SK-N-SH (cell line): ENCODE data around the gene ME2. TPM values are rescaled to one million over a fixed set of nuclear protein-coding genes. Genes with fewer than 3 reads are reported as not detected.

Experiments
- CTCF ChIA-PET: fragments of 300-600, 350-600 bp; formaldehyde crosslinking; extraction: SDS; loops from one replicate; lab custom pipeline; 2021; lab: Yijun Ruan, JAX
- POLR2A ChIA-PET: fragments of 350-600 bp; sonication (Branson Sonifier 250); formaldehyde crosslinking; extraction: SDS; loops from one replicate; lab custom pipeline; 2020; ENCODE audit warnings: antibody characterized with exemption, inconsistent platforms; lab: Yijun Ruan, JAX
- DNase-seq: peaks from one replicate; pipeline ENCODE4 v3.0.0; 2012
- H2AFZ ChIP-seq: fragments of 200-600 bp; sonication (generic); 2 replicates; pipeline ENCODE4 v1.8.1; 2016; ENCODE audit warnings: antibody characterized with exemption, mild to moderate bottlenecking, low read depth
- H3F3A ChIP-seq: fragments of 200-600 bp; sonication (generic); replicated peaks from 2 replicates; pipeline ENCODE3; 2016; ENCODE audit warnings: antibody characterized with exemption, mild to moderate bottlenecking; ENCODE audit not compliant: insufficient read depth
- H3K27ac ChIP-seq, 2 experiments: fragments of 200-500 bp in 1 of 2; fragments of 200-600 bp in 1 of 2; sonication (Bioruptor generic) in 1 of 2; sonication (generic), shearing (Covaris generic) in 1 of 2; 2 replicates each; pipeline versions ENCODE4 v1.5.1 to v1.6.1; 2014 to 2016; ENCODE audit warnings: low read depth in 2 of 2, inconsistent platforms in 1 of 2, low read length in 1 of 2, mild to moderate bottlenecking in 1 of 2, mixed read lengths in 1 of 2
- H3K27me3 ChIP-seq: fragments of 200-600 bp; sonication (generic), shearing (Covaris generic); 2 replicates; pipeline ENCODE4 v1.6.1; 2016; ENCODE audit warnings: mixed run types; ENCODE audit not compliant: insufficient read depth
- H3K36me3 ChIP-seq, 2 experiments: fragments of 200-500 bp in 1 of 2; fragments of 200-600 bp in 1 of 2; sonication (Bioruptor generic) in 1 of 2; sonication (generic) in 1 of 2; replicated peaks in 1 of 2; 2 replicates each; pipeline versions ENCODE3 to v1.5.1; 2014 to 2016; ENCODE audit warnings: low read length in 1 of 2, mild to moderate bottlenecking in 1 of 2; ENCODE audit not compliant: insufficient read depth in 2 of 2, control insufficient read depth in 1 of 2
- H3K4me1 ChIP-seq, 2 experiments: fragments of 200-500 bp in 1 of 2; fragments of 200-600 bp in 1 of 2; sonication (Bioruptor generic) in 1 of 2; sonication (generic), shearing (Covaris generic) in 1 of 2; 2 replicates each; pipeline versions ENCODE4 v1.5.1 to v1.6.1; 2014 to 2016; ENCODE audit warnings: low read depth in 1 of 2, low read length in 1 of 2, mixed run types in 1 of 2; ENCODE audit not compliant: insufficient read depth in 2 of 2, control insufficient read depth in 1 of 2
- H3K4me2 ChIP-seq: fragments of 200-600 bp; sonication (generic), shearing (Covaris generic); 2 replicates; pipeline ENCODE4 v1.6.1; 2017; ENCODE audit warnings: mixed run types
- H3K4me3 ChIP-seq, 2 experiments: fragments of 200-500 bp in 1 of 2; fragments of 200-600 bp in 1 of 2; sonication (Bioruptor generic) in 1 of 2; sonication (generic), shearing (Covaris generic) in 1 of 2; 2 replicates each; pipeline versions ENCODE4 v1.5.1 to v1.8.1; 2014 to 2016; ENCODE audit warnings: low read depth in 2 of 2, inconsistent platforms in 1 of 2, low read length in 1 of 2, mild to moderate bottlenecking in 1 of 2, mixed read lengths in 1 of 2, moderate library complexity in 1 of 2
- H3K79me2 ChIP-seq: fragments of 200-600 bp; sonication (generic); 2 replicates; pipeline ENCODE4 v1.8.1; 2017; ENCODE audit warnings: mild to moderate bottlenecking; ENCODE audit not compliant: insufficient read depth
- H3K9ac ChIP-seq: fragments of 200-600 bp; sonication (generic); 2 replicates; pipeline ENCODE4 v1.6.1; 2017; ENCODE audit warnings: mixed run types
- H3K9me2 ChIP-seq: fragments of 200-600 bp; sonication (generic); 2 replicates; pipeline ENCODE4 v1.6.1; 2017; ENCODE audit warnings: mixed run types
- H3K9me3 ChIP-seq: fragments of 200-600 bp; sonication (generic); 2 replicates; pipeline ENCODE4 v1.6.1; 2017; ENCODE audit warnings: mixed run types, mild to moderate bottlenecking, moderate library complexity
- H4K20me1 ChIP-seq: fragments of 200-600 bp; sonication (generic); 2 replicates; pipeline ENCODE4 v1.6.1; 2017; ENCODE audit warnings: mild to moderate bottlenecking, mixed run types; ENCODE audit not compliant: insufficient read depth
- CHD2 ChIP-seq: fragments of 150-350 bp; IDR thresholded peaks from 2 replicates; pipeline ENCODE4 v1.6.1; 2018; ENCODE audit warnings: low read length; ENCODE audit not compliant: partially characterized antibody
- CTCF ChIP-seq: fragments of 200-600 bp; sonication (generic); IDR thresholded peaks from 2 replicates; pipeline ENCODE4 v1.6.1; 2017; ENCODE audit warnings: antibody characterized with exemption, mild to moderate bottlenecking, moderate library complexity
- ELF1 ChIP-seq: IDR thresholded peaks from 2 replicates; pipeline ENCODE4 v1.4.0; 2012
- EP300 ChIP-seq, 2 experiments: IDR thresholded peaks; 2 replicates each; pipeline versions ENCODE4 v1.4.0 to v1.6.1; 2012; ENCODE audit warnings: borderline replicate concordance in 1 of 2, low read depth in 1 of 2, low read length in 1 of 2
- EZH2phosphoT487 ChIP-seq: fragments of 200-600 bp; sonication (generic); IDR thresholded peaks from 2 replicates; pipeline ENCODE4 v1.6.1; 2017; ENCODE audit warnings: low read depth, mixed run types, mild to moderate bottlenecking, antibody characterized with exemption, moderate library complexity, borderline replicate concordance
- FOSL2 ChIP-seq: IDR thresholded peaks from 2 replicates; pipeline ENCODE4 v1.4.0; 2012; ENCODE audit warnings: low read depth, mild to moderate bottlenecking, moderate library complexity, borderline replicate concordance
- GABPA ChIP-seq: IDR thresholded peaks from 2 replicates; pipeline ENCODE4 v1.4.0; 2012; ENCODE audit warnings: low read depth, mild to moderate bottlenecking
- GATA2 ChIP-seq: sonication (generic); formaldehyde crosslinking; IDR thresholded peaks from 2 replicates; pipeline ENCODE4 v1.5.0; 2020; ENCODE audit warnings: mild to moderate bottlenecking, missing genetic modification reagents
- IRF3 ChIP-seq: fragments of 150-350 bp; IDR thresholded peaks from 2 replicates; pipeline ENCODE4 v1.6.1; 2016; ENCODE audit warnings: mild to moderate bottlenecking, low read depth, low read length
- MAX ChIP-seq: IDR thresholded peaks from 2 replicates; pipeline ENCODE4 v1.4.0; 2012; ENCODE audit warnings: low read depth
- MEF2A ChIP-seq: IDR thresholded peaks from 2 replicates; pipeline ENCODE4 v1.4.0; 2012; ENCODE audit warnings: low read depth, borderline replicate concordance
- MXI1 ChIP-seq: IDR thresholded peaks from 2 replicates; pipeline ENCODE4 v1.6.1; 2012; ENCODE audit warnings: mild to moderate bottlenecking, low read depth, low read length, improper control_type of control experiment
- NRF1 ChIP-seq: IDR thresholded peaks from 2 replicates; pipeline ENCODE4 v1.6.1; 2012; ENCODE audit warnings: low read depth, mild to moderate bottlenecking, low read length
- POLR2AphosphoS5 ChIP-seq: IDR thresholded peaks from 2 replicates; pipeline ENCODE4 v1.6.1; 2012; ENCODE audit warnings: low read depth, low read length
- RAD21 ChIP-seq: IDR thresholded peaks from 2 replicates; pipeline ENCODE4 v1.6.1; 2012; ENCODE audit warnings: mild to moderate bottlenecking, low read length
- RCOR1 ChIP-seq: fragments of 150-350 bp; IDR thresholded peaks from 2 replicates; pipeline ENCODE4 v1.6.1; 2017; ENCODE audit warnings: antibody characterized with exemption, low read length
- RFX5 ChIP-seq: IDR thresholded peaks from 2 replicates; pipeline ENCODE4 v1.6.1; 2012; ENCODE audit warnings: mild to moderate bottlenecking, improper control_type of control experiment, low read length
- RXRA ChIP-seq: IDR thresholded peaks from 2 replicates; pipeline ENCODE4 v1.4.0; 2012; ENCODE audit warnings: low read depth, mild to moderate bottlenecking, borderline replicate concordance
- SIN3A ChIP-seq: IDR thresholded peaks from 2 replicates; pipeline ENCODE4 v1.6.1; 2012; ENCODE audit warnings: low read depth, mild to moderate bottlenecking, low read length, moderate library complexity, borderline replicate concordance
- TAF1 ChIP-seq: IDR thresholded peaks from 2 replicates; pipeline ENCODE4 v1.6.1; 2012; ENCODE audit warnings: low read depth, mild to moderate bottlenecking, low read length, moderate library complexity, borderline replicate concordance
- TCF12 ChIP-seq: IDR thresholded peaks from 2 replicates; pipeline ENCODE4 v1.4.0; 2012
- TEAD4 ChIP-seq: IDR thresholded peaks from 2 replicates; pipeline ENCODE4 v1.4.0; 2012; ENCODE audit warnings: mild to moderate bottlenecking, borderline replicate concordance; ENCODE audit not compliant: insufficient read depth
- USF1 ChIP-seq: IDR thresholded peaks from 2 replicates; pipeline ENCODE4 v1.4.0; 2012; ENCODE audit warnings: low read depth, borderline replicate concordance
- ZBTB33 ChIP-seq: IDR thresholded peaks from 2 replicates; pipeline ENCODE4 v1.4.0; 2012; ENCODE audit warnings: low read depth, borderline replicate concordance
- WGBS: methylation state at CpG from one replicate; pipeline ENCODE4 v1.1.6; 2017; ENCODE audit warnings: low lambda C conversion rate; 5-methylcytosine and 5-hydroxymethylcytosine counted together
- polyA plus RNA-seq, 3 experiments: library from polyadenylated mRNA; depleted of rRNA; stranded (reverse); fragments of >200 nt; gene quantifications; 2 replicates each; pipeline ENCODE4 v1.2.3, GENCODE V29; 2012

ME2 gene
- polyA plus RNA-seq, 1 of the 3 experiments (the other 2 are of a cell fraction), result 35.1 TPM

GRCh38 chr18:50926521-50926920, 47.6 kb downstream of the ME2 start:
- no peak for TF ChIP-seq ELF1
- no peak for TF ChIP-seq EZH2phosphoT487
- TF ChIP-seq POLR2AphosphoS5, result no peak
- TF ChIP-seq EP300 (IDR thresholded peaks at IDR 0.05; ENCODE audit: borderline replicate concordance in 1 of 2, low read depth in 1 of 2, low read length in 1 of 2), result no peak
- TF ChIP-seq MEF2A, result no peak
- TF ChIP-seq FOSL2, result no peak
- no peaks in the 10 kb centered on the region for H3K4me1 ChIP-seq
- H3F3A ChIP-seq, result no peaks in the 10 kb centered on the region
- ChIA-PET CTCF (no interaction called here), POLR2A (no interaction called here)
- no peak for DNase-seq
- no peaks in the 10 kb centered on the region for H3K27me3 ChIP-seq
- peaks cover 41 to 53% of the 10 kb centered on the region in 2 experiments for H3K36me3 ChIP-seq
- peaks cover 10% of the 10 kb centered on the region; the same call in 1 of the 2 replicates for H3K9me3 ChIP-seq
- H3K9me2 ChIP-seq, result no peaks in the 10 kb centered on the region
- no peak overlapping the region for H3K9ac ChIP-seq
- H3K4me3 ChIP-seq, result no peak overlapping the region
- no peaks in the 10 kb centered on the region for H4K20me1 ChIP-seq
- no peak overlapping the region for H2AFZ ChIP-seq
- H3K4me2 ChIP-seq, result no peak overlapping the region
- no peaks in the 10 kb centered on the region for H3K79me2 ChIP-seq
- no peak overlapping the region for H3K27ac ChIP-seq

- H3K27me3 ChIP-seq, result no peaks in the 10 kb centered on the region
- H3K9ac ChIP-seq, result no peak overlapping the region
- ChIA-PET POLR2A (no interaction called here), CTCF (no interaction called here)
- H3K4me3 ChIP-seq, result no peak overlapping the region
- no peak overlapping the region for H3K4me2 ChIP-seq
- no peaks in the 10 kb centered on the region for H3K9me2 ChIP-seq
- no peaks in the 10 kb centered on the region for H3K4me1 ChIP-seq
- H4K20me1 ChIP-seq, result no peaks in the 10 kb centered on the region
- H2AFZ ChIP-seq, result no peak overlapping the region
- no peak overlapping the region for H3K27ac ChIP-seq
- H3K9me3 ChIP-seq, result peaks cover 10% of the 10 kb centered on the region; the same call in 1 of the 2 replicates
- 78% methylated on average over 2 of the region's 2 CpGs for WGBS
- H3F3A ChIP-seq, result no peaks in the 10 kb centered on the region
- no peaks in the 10 kb centered on the region for H3K79me2 ChIP-seq
- DNase-seq, result no peak
- no peak for TF ChIP-seq USF1
- no peak for TF ChIP-seq NRF1
- no peak for TF ChIP-seq RXRA
- no peak for TF ChIP-seq ZBTB33
- TF ChIP-seq RFX5, result no peak
- no peak for TF ChIP-seq MAX
- no peak for TF ChIP-seq CHD2
- TF ChIP-seq SIN3A, result no peak
- no peak for TF ChIP-seq RCOR1
- no peak for TF ChIP-seq MXI1
- no peak for TF ChIP-seq EP300 (IDR thresholded peaks at IDR 0.05; ENCODE audit: borderline replicate concordance in 1 of 2, low read depth in 1 of 2, low read length in 1 of 2)
- TF ChIP-seq GATA2, result no peak
- no peak for TF ChIP-seq TEAD4
- no peak for TF ChIP-seq CTCF
- no peak for TF ChIP-seq IRF3
- TF ChIP-seq FOSL2, result no peak
- no peak for TF ChIP-seq GABPA
- TF ChIP-seq RAD21, result no peak
- no peak for TF ChIP-seq TAF1
- no peak for TF ChIP-seq TCF12
- peaks cover 29 to 56% of the 10 kb centered on the region in 2 experiments for H3K36me3 ChIP-seq
Measured at GRCh38 chr18:50928551-50928950, 49.6 kb downstream of the ME2 start.
